GM12878 (cell line): ENCODE results near the gene NEB.

Source experiments
- CTCF ChIP-seq, 3 experiments: IDR thresholded peaks in 2 of 3; conservative IDR thresholded peaks in 1 of 3; 2 replicates each; pipeline ENCODE4 v1.5.1; 2011; ENCODE audit warnings: low read depth in 3 of 3, low read length in 3 of 3, mild to moderate bottlenecking in 3 of 3, control low read depth in 2 of 3, moderate library complexity in 2 of 3, inconsistent platforms in 1 of 3, mixed read lengths in 1 of 3; ENCODE audit not compliant: control insufficient read depth in 2 of 3, insufficient read depth in 1 of 3; ENCODE audit errors: extremely low read depth in 1 of 3
- E2F4 ChIP-seq: IDR thresholded peaks from 2 replicates; pipeline ENCODE4 v1.6.1; 2012; ENCODE audit warnings: low read depth, low read length, improper control_type of control experiment
- EGR1 ChIP-seq, 2 experiments: IDR thresholded peaks; 1 replicate in 1 of 2; 2 replicates in 1 of 2; pipeline ENCODE4 v1.6.1; 2011 to 2012; ENCODE audit warnings: low read depth in 2 of 2, low read length in 2 of 2, borderline replicate concordance in 1 of 2, mild to moderate bottlenecking in 1 of 2, moderate library complexity in 1 of 2
- EZH2 ChIP-seq: IDR thresholded peaks from 2 replicates; pipeline ENCODE4 v1.6.1; 2012; ENCODE audit warnings: low read depth, mild to moderate bottlenecking, control low read depth, inconsistent platforms, low read length, borderline replicate concordance; ENCODE audit not compliant: control insufficient read depth
- LARP7 ChIP-seq: fragments of 450-650 bp; IDR thresholded peaks from 2 replicates; pipeline ENCODE4 v1.6.1; 2017; ENCODE audit warnings: mild to moderate bottlenecking
- POLR2A ChIP-seq: IDR thresholded peaks from 2 replicates; pipeline ENCODE4 v1.6.1; 2011; ENCODE audit warnings: low read depth, mild to moderate bottlenecking, low read length
- RCOR1 ChIP-seq: conservative IDR thresholded peaks from 2 replicates; pipeline ENCODE4 v1.6.1; 2012; ENCODE audit warnings: low read depth, low read length, improper control_type of control experiment
- RFX5 ChIP-seq: IDR thresholded peaks from 2 replicates; pipeline ENCODE4 v1.6.1; 2011; ENCODE audit warnings: low read depth, low read length, improper control_type of control experiment
- SMAD1 ChIP-seq: fragments of 450-650 bp; IDR thresholded peaks from 2 replicates; pipeline ENCODE4 v1.6.1; 2018; ENCODE audit warnings: mild to moderate bottlenecking, low read depth; ENCODE audit not compliant: partially characterized antibody
- TBL1XR1 ChIP-seq: IDR thresholded peaks from 2 replicates; pipeline ENCODE4 v1.6.1; 2012; ENCODE audit warnings: low read depth, low read length, improper control_type of control experiment
- ZNF274 ChIP-seq: IDR thresholded peaks from one replicate; pipeline ENCODE4 v1.8.0; 2011; ENCODE audit not compliant: insufficient read length, insufficient read depth
- TF ChIP-seq, protein P1 (sequence below): fragments of 450-650 bp; IDR thresholded peaks from 2 replicates; pipeline ENCODE4 v1.6.1; 2016; ENCODE audit warnings: mild to moderate bottlenecking
- TF ChIP-seq, protein P2 (sequence below): IDR thresholded peaks from 2 replicates; pipeline ENCODE4 v1.6.1; 2011; ENCODE audit warnings: low read depth, mild to moderate bottlenecking, low read length, moderate library complexity, borderline replicate concordance; ENCODE audit errors: extremely low read depth

GRCh38 chr2:151483546-151483945 is 250.7 kb downstream of the NEB start:
- TF ChIP-seq LARP7 (no peak), EGR1 (IDR thresholded peaks at IDR 0.05; ENCODE audit: borderline replicate concordance in 1 of 2, low read depth in 2 of 2, low read length in 2 of 2) (no peak), SMAD1 (no peak), EZH2 (no peak), CTCF (IDR thresholded peaks at IDR 0.05 in 2 of 3, conservative IDR thresholded peaks at IDR 0.05 in 1 of 3; ENCODE audit: control insufficient read depth in 2 of 3, extremely low read depth in 1 of 3, insufficient read depth in 1 of 3, low read depth in 3 of 3, low read length in 3 of 3) (no peak), RFX5 (no peak), POLR2A (no peak), TBL1XR1 (no peak), RCOR1 (no peak), E2F4 (no peak), ZNF274 (no peak)
- TF ChIP-seq, protein P1, sequence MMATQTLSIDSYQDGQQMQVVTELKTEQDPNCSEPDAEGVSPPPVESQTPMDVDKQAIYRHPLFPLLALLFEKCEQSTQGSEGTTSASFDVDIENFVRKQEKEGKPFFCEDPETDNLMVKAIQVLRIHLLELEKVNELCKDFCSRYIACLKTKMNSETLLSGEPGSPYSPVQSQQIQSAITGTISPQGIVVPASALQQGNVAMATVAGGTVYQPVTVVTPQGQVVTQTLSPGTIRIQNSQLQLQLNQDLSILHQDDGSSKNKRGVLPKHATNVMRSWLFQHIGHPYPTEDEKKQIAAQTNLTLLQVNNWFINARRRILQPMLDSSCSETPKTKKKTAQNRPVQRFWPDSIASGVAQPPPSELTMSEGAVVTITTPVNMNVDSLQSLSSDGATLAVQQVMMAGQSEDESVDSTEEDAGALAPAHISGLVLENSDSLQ: no peak
- TF ChIP-seq, protein P2, sequence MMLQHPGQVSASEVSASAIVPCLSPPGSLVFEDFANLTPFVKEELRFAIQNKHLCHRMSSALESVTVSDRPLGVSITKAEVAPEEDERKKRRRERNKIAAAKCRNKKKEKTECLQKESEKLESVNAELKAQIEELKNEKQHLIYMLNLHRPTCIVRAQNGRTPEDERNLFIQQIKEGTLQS: no peak
